ENCODE measurements around the gene SULT4A1. TPM values are rescaled to one million over a fixed set of nuclear protein-coding genes. Genes with fewer than 3 reads are reported as not detected.

Gene SULT4A1
- total RNA-seq, 4 donors from 2014 or later = 1.3 TPM; not detected in 3

- H3K4me1 ChIP-seq = no peaks in the 10 kb centered on the region
- no peak for DNase-seq (ENCODE audit: low spot score in 2 of 2)
- H3K27ac ChIP-seq = no peak overlapping the region
- no peak overlapping the region for H3K4me3 ChIP-seq
- no peaks in the 10 kb centered on the region for H3K27me3 ChIP-seq
- H3K9me3 ChIP-seq = peaks cover 0 to 7% (median 2%) of the 10 kb centered on the region in 4 donors
- WGBS, 2 donors = 82 to 88% methylated on average over 7 of the region's 7 CpGs
- TF ChIP-seq POLR2A (IDR thresholded peaks at IDR 0.05) (no peak), CTCF (IDR thresholded peaks at IDR 0.05) (no peak), EP300 (IDR thresholded peaks at IDR 0.05) (no peak)
- peaks cover 0 to 7% (median 0%) of the 10 kb centered on the region in 3 donors for H3K36me3 ChIP-seq
Observed at GRCh38 chr22:43795320-43795719, 67.0 kb downstream of the SULT4A1 start.

GRCh38 chr22:43792905-43793304, 69.4 kb downstream of the SULT4A1 start:
- H3K4me1 ChIP-seq = no peaks in the 10 kb centered on the region
- no peaks in the 10 kb centered on the region for H3K27me3 ChIP-seq
- 65 to 75% methylated on average over 5 of the region's 5 CpGs for WGBS, 2 donors
- H3K36me3 ChIP-seq = peaks cover 0 to 7% (median 0%) of the 10 kb centered on the region in 3 donors
- H3K4me3 ChIP-seq = no peak overlapping the region
- no peak for TF ChIP-seq CTCF (IDR thresholded peaks at IDR 0.05)
- TF ChIP-seq EP300 (IDR thresholded peaks at IDR 0.05) = no peak
- no peak for TF ChIP-seq POLR2A (IDR thresholded peaks at IDR 0.05)
- peaks cover 0 to under 1% (median 0%) of the 10 kb centered on the region in 4 donors for H3K9me3 ChIP-seq
- no peak for DNase-seq (ENCODE audit: low spot score in 2 of 2)
- H3K27ac ChIP-seq = no peak overlapping the region

GRCh38 chr22:43789452-43789851, 72.9 kb downstream of the SULT4A1 start:
- no peak overlapping the region for H3K27ac ChIP-seq
- peaks cover 0 to 18% (median 3%) of the 10 kb centered on the region in 4 donors for H3K9me3 ChIP-seq
- H3K4me1 ChIP-seq = no peaks in the 10 kb centered on the region
- H3K27me3 ChIP-seq = no peaks in the 10 kb centered on the region
- TF ChIP-seq CTCF (IDR thresholded peaks at IDR 0.05) = no peak
- no peak for TF ChIP-seq POLR2A (IDR thresholded peaks at IDR 0.05)
- DNase-seq (ENCODE audit: low spot score in 2 of 2) = no peak
- H3K4me3 ChIP-seq = no peak overlapping the region
- 45 to 50% methylated on average over 7 of the region's 7 CpGs for WGBS, 2 donors
- H3K36me3 ChIP-seq = peaks cover 0 to 7% (median 0%) of the 10 kb centered on the region in 3 donors

- peaks cover 0 to 18% (median 3%) of the 10 kb centered on the region in 4 donors for H3K9me3 ChIP-seq
- no peaks in the 10 kb centered on the region for H3K4me1 ChIP-seq
- no peaks in the 10 kb centered on the region for H3K27me3 ChIP-seq
- 83 to 94% methylated on average over 2 of the region's 2 CpGs for WGBS, 2 donors
- no peak for DNase-seq (ENCODE audit: low spot score in 2 of 2)
- no peak overlapping the region for H3K4me3 ChIP-seq
- no peak overlapping the region for H3K27ac ChIP-seq
- peaks cover 0 to 11% (median 0%) of the 10 kb centered on the region in 3 donors for H3K36me3 ChIP-seq
- TF ChIP-seq POLR2A (IDR thresholded peaks at IDR 0.05) (no peak), CTCF (IDR thresholded peaks at IDR 0.05) (no peak), EP300 (IDR thresholded peaks at IDR 0.05) (no peak)
Observed at GRCh38 chr22:43783777-43784176, 78.5 kb downstream of the SULT4A1 start.

- H3K27ac ChIP-seq = no peak overlapping the region
- no peaks in the 10 kb centered on the region for H3K4me1 ChIP-seq
- 84 to 87% methylated on average over 3 of the region's 3 CpGs for WGBS, 2 donors
- peaks cover 0 to 12% (median 3%) of the 10 kb centered on the region in 4 donors for H3K9me3 ChIP-seq
- H3K4me3 ChIP-seq = no peak overlapping the region
- H3K36me3 ChIP-seq = peaks cover 0 to 13% (median 0%) of the 10 kb centered on the region in 3 donors
- no peak for DNase-seq (ENCODE audit: low spot score in 2 of 2)
- TF ChIP-seq CTCF (IDR thresholded peaks at IDR 0.05) = no peak
- no peak for TF ChIP-seq EP300 (IDR thresholded peaks at IDR 0.05)
- no peak for TF ChIP-seq POLR2A (IDR thresholded peaks at IDR 0.05)
- H3K27me3 ChIP-seq = no peaks in the 10 kb centered on the region
Observed at GRCh38 chr22:43782448-43782847, 79.9 kb downstream of the SULT4A1 start.
